Fibroblast of upper back skin (primary cell): ENCODE data around the gene CANT1.
A peak's percentile ranks its signal among the peaks of the same experiment; 100 is the strongest.
"Not testable (repeated sequence)": the region's sequence is repeated elsewhere in the genome, so short reads cannot be mapped to it uniquely, and the experiment has no call there.

ENCODE experiments used
- DNase-seq: peaks from one replicate; pipeline ENCODE4 v3.0.0-alpha.2; 2013

The CANT1 gene

GRCh38 chr17:79027274-79027924, 17.8 kb upstream of the CANT1 start:
- DNase-seq = no peak

- DNase-seq = peak; percentile 69
These were observed 17.1 kb upstream of the CANT1 start for GRCh38 chr17:79026376-79027273.

GRCh38 chr17:79024901-79025737, 15.6 kb upstream of the CANT1 start:
- DNase-seq = no peak

- DNase-seq = peak; percentile 41
These were observed 14.6 kb upstream of the CANT1 start, which contains the start of gene C1QTNF1 for GRCh38 chr17:79023886-79024771. C1QTNF1 (plus strand) TSS chr17:79024169; CDS start chr17:79043969, 19,800 bp downstream.

- no peak for DNase-seq
These were observed 13.7 kb upstream of the CANT1 start for GRCh38 chr17:79023180-79023705.

- DNase-seq = no peak
These were observed 13.0 kb upstream of the CANT1 start for GRCh38 chr17:79022507-79022991.

- DNase-seq = not testable (repeated sequence)
These were observed 12.4 kb upstream of the CANT1 start for GRCh38 chr17:79021929-79022328.

- no peak for DNase-seq
These were observed 11.2 kb upstream of the CANT1 start for GRCh38 chr17:79020631-79021301.

- peak; percentile 71 for DNase-seq
These were observed 10.3 kb upstream of the CANT1 start for GRCh38 chr17:79019632-79020584.

GRCh38 chr17:79019261-79019631, 9.7 kb upstream of the CANT1 start:
- no peak for DNase-seq

GRCh38 chr17:79018370-79018695, 8.8 kb upstream of the CANT1 start:
- no peak for DNase-seq

GRCh38 chr17:79017546-79018369, 8.2 kb upstream of the CANT1 start:
- no peak for DNase-seq

- no peak for DNase-seq
These were observed 4.7 kb upstream of the CANT1 start for GRCh38 chr17:79014158-79014758.

GRCh38 chr17:79012563-79013134, 3.1 kb upstream of the CANT1 start:
- DNase-seq = no peak

- DNase-seq = peak; percentile 62
These were observed 2.0 kb upstream of the CANT1 start for GRCh38 chr17:79011451-79012147.

- no peak for DNase-seq
These were observed 711 bp upstream of the CANT1 start for GRCh38 chr17:79010304-79010646.

- DNase-seq = no peak
These were observed 737 bp downstream of the CANT1 start for GRCh38 chr17:79008666-79009387.
